ENCODE results near the gene MYPN.

The MYPN gene

GRCh38 chr10:68158031-68158430, 48.7 kb downstream of the MYPN start:
- no peaks in the 10 kb centered on the region for H3K36me3 ChIP-seq
- no peak for DNase-seq
- TF ChIP-seq, protein P1, sequence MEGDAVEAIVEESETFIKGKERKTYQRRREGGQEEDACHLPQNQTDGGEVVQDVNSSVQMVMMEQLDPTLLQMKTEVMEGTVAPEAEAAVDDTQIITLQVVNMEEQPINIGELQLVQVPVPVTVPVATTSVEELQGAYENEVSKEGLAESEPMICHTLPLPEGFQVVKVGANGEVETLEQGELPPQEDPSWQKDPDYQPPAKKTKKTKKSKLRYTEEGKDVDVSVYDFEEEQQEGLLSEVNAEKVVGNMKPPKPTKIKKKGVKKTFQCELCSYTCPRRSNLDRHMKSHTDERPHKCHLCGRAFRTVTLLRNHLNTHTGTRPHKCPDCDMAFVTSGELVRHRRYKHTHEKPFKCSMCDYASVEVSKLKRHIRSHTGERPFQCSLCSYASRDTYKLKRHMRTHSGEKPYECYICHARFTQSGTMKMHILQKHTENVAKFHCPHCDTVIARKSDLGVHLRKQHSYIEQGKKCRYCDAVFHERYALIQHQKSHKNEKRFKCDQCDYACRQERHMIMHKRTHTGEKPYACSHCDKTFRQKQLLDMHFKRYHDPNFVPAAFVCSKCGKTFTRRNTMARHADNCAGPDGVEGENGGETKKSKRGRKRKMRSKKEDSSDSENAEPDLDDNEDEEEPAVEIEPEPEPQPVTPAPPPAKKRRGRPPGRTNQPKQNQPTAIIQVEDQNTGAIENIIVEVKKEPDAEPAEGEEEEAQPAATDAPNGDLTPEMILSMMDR (IDR thresholded peaks at IDR 0.05; ENCODE audit: low read depth, low read length): no peak

GRCh38 chr10:68163735-68164134, 54.4 kb downstream of the MYPN start:
- H3K36me3 ChIP-seq: no peaks in the 10 kb centered on the region
- TF ChIP-seq, protein P1 (IDR thresholded peaks at IDR 0.05; ENCODE audit: low read depth, low read length): no peak
- no peaks in the 10 kb centered on the region for H3K27me3 ChIP-seq (ENCODE audit: insufficient read depth, low read depth, severe bottlenecking)
- no peak overlapping the region for H3K27ac ChIP-seq
- no peak overlapping the region for H3K4me3 ChIP-seq (ENCODE audit: low read depth, low read length)
- DNase-seq: no peak
- H3K9me3 ChIP-seq (ENCODE audit: severe bottlenecking): no peaks in the 10 kb centered on the region

More at GRCh38 chr10:68158031-68158430, 48.7 kb downstream of the MYPN start:
- Histone ChIP-seq H3K4me3 (ENCODE audit: low read depth, low read length) (no peak overlapping the region), H3K27ac (no peak overlapping the region), H3K27me3 (ENCODE audit: insufficient read depth, low read depth, severe bottlenecking) (no peaks in the 10 kb centered on the region), H3K9me3 (ENCODE audit: severe bottlenecking) (no peaks in the 10 kb centered on the region)

DNA sequence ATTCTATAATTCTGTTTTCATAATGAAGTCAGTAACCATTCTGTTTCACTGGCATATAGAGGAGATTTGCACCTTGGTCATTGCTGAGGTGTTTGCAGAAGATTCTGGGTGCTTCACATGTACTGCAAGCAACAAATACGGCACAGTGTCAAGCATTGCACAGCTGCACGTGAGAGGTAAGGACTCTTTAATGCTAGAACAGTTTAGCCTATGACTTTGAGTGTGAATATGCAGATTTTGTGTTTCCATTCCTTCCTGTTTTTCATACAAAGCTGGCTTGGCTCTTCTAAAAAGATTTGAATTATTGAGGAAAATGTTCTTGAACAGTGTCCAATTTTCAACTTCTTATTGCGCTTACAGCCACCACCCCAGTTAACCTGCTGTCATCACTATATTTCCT, 56.4 kb downstream of the MYPN start:
- Histone ChIP-seq H3K27ac (no peak overlapping the region), H3K9me3 (ENCODE audit: severe bottlenecking) (no peaks in the 10 kb centered on the region)
- TF ChIP-seq, protein P1 (IDR thresholded peaks at IDR 0.05; ENCODE audit: low read depth, low read length): no peak

DNA sequence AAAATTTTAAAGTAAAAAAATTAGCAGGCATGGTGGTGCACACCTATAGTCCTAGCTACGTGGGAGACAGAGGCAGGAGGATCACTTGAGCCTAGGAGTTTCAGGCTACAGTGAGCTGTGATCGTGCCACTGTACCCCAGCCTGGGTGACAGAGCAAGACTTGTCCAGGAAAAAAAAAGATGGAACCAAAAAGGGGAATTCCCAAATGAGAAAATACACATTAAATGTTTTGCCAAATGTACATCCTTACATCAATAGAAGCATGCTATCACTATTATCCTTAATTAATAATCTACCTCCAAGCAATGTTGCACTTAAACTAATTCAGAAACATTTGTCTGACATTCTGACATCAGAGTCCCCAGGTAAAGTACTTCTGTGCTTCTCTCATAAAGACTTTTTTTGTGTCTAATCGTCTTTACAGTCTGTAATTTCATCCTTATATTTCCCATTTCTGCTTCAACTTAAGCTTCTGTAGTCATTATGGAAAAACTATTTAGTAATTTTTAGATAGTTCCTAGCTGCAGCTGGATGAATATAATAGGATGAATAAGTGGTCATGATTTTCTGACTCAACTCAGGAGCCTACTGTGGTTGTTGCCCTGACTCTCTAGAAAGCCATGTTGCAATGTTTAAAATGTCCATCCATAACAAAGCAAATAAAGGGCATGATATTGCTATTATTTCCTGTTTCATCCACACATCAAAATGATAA, 57.7 kb downstream of the MYPN start:
- Histone ChIP-seq H3K27me3 (ENCODE audit: insufficient read depth, low read depth, severe bottlenecking) (no peaks in the 10 kb centered on the region), H3K9me3 (ENCODE audit: severe bottlenecking) (no peaks in the 10 kb centered on the region), H3K4me3 (ENCODE audit: low read depth, low read length) (no peak overlapping the region), H3K27ac (no peak overlapping the region), H3K36me3 (no peaks in the 10 kb centered on the region)
- TF ChIP-seq, protein P1 (IDR thresholded peaks at IDR 0.05; ENCODE audit: low read depth, low read length): no peak
- no peak for DNase-seq

More for the DNA sequence above, 56.4 kb downstream of the MYPN start:
- no peak for DNase-seq
- Histone ChIP-seq H3K4me3 (ENCODE audit: low read depth, low read length) (no peak overlapping the region), H3K36me3 (no peaks in the 10 kb centered on the region), H3K27me3 (ENCODE audit: insufficient read depth, low read depth, severe bottlenecking) (no peaks in the 10 kb centered on the region)

- TF ChIP-seq, protein P1 (IDR thresholded peaks at IDR 0.05; ENCODE audit: low read depth, low read length): no peak
- no peaks in the 10 kb centered on the region for H3K36me3 ChIP-seq
- no peaks in the 10 kb centered on the region for H3K27me3 ChIP-seq (ENCODE audit: insufficient read depth, low read depth, severe bottlenecking)
- no peak overlapping the region for H3K27ac ChIP-seq
- no peaks in the 10 kb centered on the region for H3K9me3 ChIP-seq (ENCODE audit: severe bottlenecking)
- DNase-seq: no peak
- H3K4me3 ChIP-seq (ENCODE audit: low read depth, low read length): no peak overlapping the region
Observed at GRCh38 chr10:68167586-68168189, 58.4 kb downstream of the MYPN start.
